NCI-H2227 (cell line): ENCODE data around the gene B4GALT1.

Source experiments
- DNase-seq: peaks from one replicate; lab custom pipeline; 2025; ENCODE audit not compliant: unreplicated experiment; lab: John Stamatoyannopoulos, UW

B4GALT1 gene

DNA sequence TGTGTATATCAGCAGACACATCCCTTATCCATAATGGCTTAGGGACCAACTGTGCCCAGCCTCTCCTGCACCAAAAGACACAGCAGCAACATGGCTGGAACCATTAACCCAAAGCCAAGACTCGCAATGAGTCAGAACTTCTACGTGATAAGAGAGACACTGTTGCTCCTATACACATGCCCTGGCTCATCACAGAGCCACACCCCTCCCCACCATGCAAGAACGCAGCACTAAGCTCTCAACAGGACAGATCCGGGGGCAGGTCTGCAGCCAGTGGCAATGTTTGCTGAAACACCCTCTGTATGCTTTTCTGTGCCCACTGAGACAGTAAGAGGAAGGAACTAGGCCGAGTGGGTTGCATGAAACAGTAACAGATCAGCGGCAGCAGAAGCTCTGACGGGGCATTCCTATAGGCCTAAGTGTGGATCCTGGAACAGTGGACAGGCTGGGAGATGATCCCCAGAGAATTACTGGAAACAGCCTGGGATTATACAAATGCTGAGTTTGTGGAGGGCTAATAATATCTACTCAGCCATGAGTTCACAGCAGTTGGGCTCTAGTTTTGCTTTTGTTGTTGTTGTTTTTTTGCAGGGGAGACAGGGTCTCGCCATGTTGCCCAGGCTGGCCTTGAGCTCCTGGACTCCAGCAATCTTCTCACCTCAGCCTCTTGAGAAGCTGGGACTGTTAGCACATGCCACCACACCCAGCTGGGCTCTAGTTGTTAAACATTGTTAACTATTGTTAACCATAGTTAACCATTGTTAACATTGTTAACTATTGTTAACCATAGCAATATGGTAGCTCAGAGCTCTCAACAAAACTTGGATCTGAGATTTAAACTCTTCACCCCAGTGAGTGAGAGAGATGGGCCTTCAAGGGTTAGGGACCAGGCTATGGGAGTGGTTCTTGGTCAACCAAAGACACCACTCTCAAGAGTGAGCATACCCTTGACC is 41.0 kb downstream of the B4GALT1 start:
- no peak for DNase-seq

DNA sequence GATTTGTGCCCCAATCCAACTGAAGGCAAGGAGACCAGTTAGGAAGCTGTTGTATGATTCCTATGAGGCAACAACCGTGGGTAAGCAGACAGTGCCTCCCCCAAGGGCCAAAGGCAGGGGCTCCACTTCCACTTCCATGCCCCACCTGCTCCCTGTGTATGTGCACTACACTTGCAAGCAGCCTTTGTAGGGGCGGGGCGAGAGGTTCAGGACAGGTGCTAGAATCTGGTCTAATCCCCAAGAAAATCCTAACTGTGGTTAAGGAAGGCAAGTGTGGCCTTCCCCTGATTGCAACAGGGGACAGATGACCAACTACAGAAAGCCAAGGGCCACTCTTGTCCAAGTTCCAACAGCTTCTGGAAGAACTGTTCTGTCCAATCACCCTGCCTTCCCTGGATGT is 41.7 kb downstream of the B4GALT1 start:
- DNase-seq = no peak

- no peak for DNase-seq
These were observed 42.3 kb downstream of the B4GALT1 start for GRCh38 chr9:33124751-33125381.

- no peak for DNase-seq
These were observed 43.1 kb downstream of the B4GALT1 start for GRCh38 chr9:33124046-33124445.

DNA sequence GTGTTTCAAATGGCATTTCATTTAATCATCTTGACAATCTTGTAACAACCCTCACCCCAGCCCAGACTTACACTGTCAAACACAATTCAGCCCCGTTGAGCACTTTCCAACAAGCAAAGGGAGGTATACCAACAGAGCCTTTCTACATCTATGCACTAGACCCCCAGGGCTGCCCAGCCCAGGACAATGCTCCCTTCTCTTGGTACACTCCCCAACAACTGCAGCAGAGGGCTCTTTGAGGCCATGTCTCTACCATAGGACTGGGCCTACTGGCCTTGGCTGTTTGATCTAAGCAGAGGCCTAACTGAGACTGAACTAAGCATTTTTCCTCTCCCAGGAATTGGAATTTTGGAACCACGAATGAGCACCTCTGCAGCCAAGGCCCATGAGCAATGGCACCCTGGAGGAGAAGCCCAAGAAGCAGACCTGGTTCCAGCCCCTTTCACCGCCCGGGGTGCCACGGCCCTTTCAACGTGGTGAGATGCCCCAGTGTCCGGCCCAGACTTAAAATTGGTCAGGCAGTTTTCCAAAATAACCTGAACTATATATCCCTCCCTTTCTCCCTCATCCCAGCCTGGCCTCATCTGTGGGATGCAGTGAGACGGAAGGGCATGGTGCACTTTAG is 43.6 kb downstream of the B4GALT1 start:
- no peak for DNase-seq

GRCh38 chr9:33120620-33121019 is 46.5 kb downstream of the B4GALT1 start:
- no peak for DNase-seq

DNA sequence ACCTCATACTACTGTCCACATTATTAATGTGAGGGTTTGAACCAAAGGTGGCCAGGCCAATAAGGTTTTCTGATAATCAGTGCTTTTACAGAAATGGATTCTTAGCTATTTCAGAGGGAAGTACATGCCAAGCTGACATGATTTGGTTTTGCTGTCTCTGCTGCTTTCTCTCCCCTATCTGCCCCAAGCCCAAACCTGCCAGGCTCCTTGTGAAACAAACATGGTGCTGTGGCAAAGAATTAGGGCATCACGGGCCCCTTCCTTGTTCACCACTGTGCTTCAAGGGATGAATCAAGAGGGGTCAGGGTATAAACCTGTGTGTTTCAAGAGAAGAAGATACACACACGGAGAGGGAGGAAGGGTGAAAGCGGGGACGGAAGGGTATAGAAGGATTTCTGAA is 49.3 kb downstream of the B4GALT1 start:
- no peak for DNase-seq

DNA sequence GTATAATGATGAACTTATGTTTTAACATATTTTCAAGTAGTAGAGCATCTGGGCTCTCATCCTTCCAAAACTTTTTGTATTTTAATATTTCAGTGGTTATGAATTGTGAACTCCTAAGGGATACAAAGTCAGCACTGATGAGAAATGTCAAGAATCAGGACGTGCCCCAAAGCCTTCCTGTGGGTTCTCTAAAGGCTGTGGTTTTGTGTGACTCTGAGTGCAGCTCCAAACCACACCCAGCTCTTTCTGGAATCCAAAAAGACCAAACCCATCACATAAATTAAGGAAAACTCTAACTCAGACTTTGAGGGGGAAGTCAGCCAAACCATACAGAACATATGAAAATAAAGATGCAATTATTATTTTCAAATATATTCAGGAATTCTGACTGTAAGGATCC is 49.8 kb downstream of the B4GALT1 start:
- DNase-seq = no peak

DNA sequence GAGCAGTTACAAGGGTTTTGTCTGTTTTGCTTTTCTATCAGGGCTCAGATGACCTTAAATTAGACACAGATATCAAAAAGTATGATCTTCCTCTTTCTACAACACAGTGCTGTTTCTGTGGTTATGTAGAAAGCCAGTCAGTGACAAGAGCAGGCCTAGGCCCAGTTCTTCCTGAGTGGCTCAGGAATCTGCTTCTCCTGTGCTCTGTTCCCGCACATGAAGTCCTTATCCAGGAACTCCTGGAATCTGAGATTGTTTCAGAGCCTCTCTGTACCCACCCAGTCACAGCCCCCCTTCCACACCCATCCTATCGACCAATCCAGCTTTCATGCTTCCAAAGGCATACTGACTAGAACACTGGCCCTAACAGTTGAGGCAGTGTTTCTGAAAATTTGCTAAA is 50.3 kb downstream of the B4GALT1 start:
- no peak for DNase-seq

DNA sequence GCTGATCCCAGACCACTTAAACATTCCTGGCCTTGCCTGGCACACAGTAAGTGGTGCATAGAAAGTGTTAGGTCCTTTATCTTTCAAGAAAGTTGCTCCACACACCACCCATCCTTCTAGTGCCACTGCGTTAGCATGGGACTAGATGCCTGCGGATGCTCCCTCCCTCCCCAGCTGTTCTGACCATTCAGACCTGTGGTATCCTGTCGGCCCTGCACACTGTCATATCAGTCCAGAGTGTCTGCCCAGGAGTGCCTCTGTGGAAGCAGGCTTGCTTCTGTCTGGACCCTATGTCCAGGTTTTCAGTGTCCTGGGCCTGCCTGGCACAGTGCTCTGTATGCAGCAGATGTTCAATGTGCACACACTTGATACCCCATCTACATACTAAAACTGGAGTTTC is 52.4 kb downstream of the B4GALT1 start:
- no peak for DNase-seq

DNA sequence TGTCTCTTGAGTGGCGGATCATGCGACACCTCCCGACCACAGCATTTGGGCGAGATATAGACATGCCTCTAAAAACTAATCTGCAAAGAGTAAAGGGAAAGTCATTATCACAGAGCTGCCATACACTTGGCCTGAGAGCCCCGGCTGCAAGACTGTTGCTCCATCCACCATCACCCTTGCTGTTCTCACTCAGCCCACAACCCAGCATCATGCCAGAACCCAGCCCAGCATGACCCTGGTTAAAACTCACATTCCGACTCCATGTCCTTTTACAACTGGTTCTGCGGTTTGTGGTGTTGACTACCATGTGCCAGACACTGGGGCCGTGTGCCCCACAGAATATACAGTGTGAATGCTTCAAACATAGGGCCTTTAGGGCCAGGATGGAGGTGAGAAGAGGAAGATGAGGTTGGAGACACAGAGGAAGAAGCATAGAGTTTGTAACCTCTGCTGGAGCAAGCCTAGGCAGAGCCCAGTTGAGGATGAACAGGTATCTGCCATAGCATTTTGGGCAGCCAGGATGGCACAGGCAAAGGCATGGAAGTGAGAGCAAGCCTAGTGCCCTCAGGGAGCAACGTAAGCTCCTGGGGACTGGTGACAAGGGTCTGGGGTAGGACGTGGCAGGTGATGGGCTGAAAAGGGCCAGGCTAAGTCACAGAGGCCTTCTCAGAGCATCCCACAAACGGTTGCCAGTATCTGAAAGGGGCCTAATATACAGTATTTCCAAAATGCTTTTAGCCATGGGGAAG is 53.2 kb downstream of the B4GALT1 start:
- no peak for DNase-seq

GRCh38 chr9:33112094-33112493 is 55.0 kb downstream of the B4GALT1 start:
- no peak for DNase-seq

DNA sequence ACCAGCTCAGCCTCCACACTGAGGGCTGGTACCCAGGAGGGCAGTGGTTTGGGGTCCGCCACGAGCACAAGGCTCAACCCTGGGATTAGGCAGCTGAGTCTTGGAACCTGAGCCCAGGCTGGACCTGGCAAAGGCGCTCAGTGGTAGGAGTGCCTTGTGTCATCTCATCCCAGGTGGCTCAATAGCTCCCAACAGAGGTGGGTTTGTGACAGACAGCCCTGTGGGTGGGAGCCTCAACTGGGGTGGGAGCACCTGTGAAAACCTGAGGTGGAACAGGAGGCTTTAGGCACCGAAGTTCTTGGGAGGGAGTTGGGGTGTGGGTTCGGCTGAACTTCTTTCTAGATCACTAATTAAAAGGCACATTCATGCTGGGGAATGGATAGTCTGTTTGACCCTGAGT is 55.5 kb downstream of the B4GALT1 start:
- DNase-seq = no peak

DNA sequence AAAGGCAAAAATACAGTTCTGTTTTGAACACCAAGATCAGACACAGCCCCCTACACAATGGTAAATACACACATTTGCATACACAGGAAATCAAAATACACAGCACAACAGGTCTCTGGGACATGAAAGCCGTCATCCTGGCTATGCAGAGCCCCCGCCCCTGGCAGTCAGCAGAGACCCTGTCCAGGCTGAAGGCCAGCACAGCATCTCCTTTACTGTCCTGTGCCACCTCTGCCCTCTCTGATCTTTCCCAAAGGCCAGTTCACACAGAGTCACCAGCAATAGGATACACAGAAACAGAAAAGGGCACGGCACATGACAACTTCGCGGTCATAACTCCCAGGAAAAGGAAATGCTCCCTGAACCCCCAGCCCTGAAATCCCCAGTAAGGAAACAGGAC is 56.5 kb downstream of the B4GALT1 start:
- no peak for DNase-seq

DNA sequence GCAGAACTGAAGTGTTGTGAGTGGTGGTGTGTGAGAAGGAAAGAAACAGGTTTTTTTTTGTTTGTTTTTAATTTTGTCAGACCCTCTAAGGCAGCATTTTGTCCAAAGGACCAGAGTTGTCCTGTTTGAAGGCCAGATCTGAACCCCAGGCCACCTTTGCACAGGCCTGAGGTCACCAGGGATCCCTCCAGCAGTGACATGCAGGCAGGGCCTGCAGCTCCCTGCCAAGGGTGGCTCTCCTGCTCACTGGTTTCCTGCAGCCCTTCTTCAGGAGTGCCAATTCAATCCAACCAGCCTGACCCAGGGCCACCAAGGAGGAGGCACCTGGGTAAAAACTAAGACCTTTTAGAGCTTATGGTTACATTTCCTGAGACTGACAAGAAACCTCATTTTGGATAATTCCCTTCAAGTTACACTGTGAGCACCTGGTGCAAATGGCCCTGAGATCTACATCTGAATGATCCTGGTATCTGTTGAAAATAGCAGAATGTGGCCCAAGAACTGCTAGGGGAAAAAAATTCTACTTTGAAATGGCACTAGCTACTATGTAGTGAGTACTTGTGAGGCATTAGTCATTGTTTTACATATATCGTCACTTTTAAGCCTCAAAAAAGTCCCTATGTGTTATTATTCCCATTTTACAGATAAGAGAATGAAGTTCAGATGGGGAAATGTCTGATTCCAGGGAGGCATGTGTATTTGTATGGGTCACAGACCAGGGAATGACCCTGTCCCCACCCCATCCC is 57.1 kb downstream of the B4GALT1 start:
- no peak for DNase-seq

DNA sequence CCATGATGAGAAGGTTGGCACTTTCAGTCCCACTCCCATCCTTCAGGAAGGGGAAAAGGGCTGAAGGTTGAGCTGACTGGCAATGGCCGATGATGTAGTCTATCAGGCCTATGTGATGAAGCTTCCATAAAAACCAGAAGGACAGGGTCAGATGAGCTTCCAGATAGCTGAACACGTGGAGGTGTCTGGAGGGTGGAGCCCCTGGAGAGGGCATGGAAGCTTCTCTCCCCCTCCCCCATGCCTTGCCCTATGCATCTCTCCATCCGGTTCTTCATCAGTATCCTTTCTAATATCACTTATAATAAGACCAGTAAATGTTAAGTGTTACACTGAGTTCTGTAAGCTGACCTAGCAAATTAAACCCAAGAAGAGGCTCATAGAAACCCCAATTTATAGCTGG is 58.0 kb downstream of the B4GALT1 start:
- no peak for DNase-seq

- DNase-seq = no peak
These were observed 58.7 kb downstream of the B4GALT1 start for GRCh38 chr9:33108472-33108871.

GRCh38 chr9:33107762-33108161 is 59.4 kb downstream of the B4GALT1 start:
- no peak for DNase-seq

DNA sequence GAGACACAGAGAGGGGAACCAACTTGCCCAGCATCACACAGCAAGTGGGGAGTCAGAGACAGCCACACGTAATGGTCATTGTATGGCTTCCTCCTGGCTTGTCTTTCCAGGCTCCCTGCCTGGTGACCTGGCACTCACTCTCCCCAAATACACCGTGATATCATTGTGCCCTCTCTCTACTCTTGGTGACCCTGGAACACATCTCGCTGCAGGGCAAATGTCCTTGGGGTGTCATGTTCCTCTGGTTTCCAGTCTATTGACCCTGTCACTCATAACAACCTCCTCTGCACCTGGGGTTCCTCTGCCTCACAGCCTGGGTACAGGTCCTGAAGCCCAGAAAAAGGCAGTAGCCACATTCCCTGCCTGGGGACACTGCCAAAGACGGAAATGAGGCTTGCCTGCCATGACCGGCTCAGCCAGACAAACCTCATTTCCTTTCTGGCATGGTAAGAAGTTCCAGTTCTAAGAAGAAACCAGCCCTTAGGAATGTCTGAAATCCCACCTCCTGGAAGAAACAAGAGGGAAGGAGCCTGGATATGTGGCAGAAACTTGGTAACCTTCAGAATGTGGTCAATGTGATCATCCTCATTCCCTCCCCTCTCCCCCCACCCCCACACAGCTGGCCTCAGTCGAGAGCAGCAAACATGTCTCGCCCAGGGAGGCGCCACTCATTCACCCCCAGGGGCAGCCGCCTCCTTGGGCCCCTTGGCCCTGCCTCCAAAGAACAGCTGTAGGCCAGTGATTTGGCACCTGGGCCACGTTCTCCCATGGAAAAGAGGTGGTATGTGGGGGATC is 60.1 kb downstream of the B4GALT1 start:
- no peak for DNase-seq

- DNase-seq = no peak
These were observed 60.8 kb downstream of the B4GALT1 start for GRCh38 chr9:33106372-33106771.
